ENCODE data around the gene ANGPTL2.

GRCh38 chr9:127088724-127089615 is 33.5 kb downstream of the ANGPTL2 start:
- TF ChIP-seq CTCF (IDR thresholded peaks at IDR 0.05) (no peak), POLR2AphosphoS5 (IDR thresholded peaks at IDR 0.05; ENCODE audit: low read depth, low read length) (no peak), TCF7L2 (IDR thresholded peaks at IDR 0.05; ENCODE audit: low read depth, low read length) (no peak), REST (IDR thresholded peaks at IDR 0.05; ENCODE audit: insufficient read depth in 1 of 2, low read depth in 2 of 2, low read length in 1 of 2) (no peak)

Measured in Panc1 (cell line).